ENCODE results near the gene TAF4.
A peak's percentile ranks its signal among the peaks of the same experiment; 100 is the strongest.

The TAF4 gene

GRCh38 chr20:62026564-62026856 is 39.2 kb downstream of the TAF4 start:
- H3K27ac ChIP-seq, result no peak overlapping the region
- TF ChIP-seq, protein P1, sequence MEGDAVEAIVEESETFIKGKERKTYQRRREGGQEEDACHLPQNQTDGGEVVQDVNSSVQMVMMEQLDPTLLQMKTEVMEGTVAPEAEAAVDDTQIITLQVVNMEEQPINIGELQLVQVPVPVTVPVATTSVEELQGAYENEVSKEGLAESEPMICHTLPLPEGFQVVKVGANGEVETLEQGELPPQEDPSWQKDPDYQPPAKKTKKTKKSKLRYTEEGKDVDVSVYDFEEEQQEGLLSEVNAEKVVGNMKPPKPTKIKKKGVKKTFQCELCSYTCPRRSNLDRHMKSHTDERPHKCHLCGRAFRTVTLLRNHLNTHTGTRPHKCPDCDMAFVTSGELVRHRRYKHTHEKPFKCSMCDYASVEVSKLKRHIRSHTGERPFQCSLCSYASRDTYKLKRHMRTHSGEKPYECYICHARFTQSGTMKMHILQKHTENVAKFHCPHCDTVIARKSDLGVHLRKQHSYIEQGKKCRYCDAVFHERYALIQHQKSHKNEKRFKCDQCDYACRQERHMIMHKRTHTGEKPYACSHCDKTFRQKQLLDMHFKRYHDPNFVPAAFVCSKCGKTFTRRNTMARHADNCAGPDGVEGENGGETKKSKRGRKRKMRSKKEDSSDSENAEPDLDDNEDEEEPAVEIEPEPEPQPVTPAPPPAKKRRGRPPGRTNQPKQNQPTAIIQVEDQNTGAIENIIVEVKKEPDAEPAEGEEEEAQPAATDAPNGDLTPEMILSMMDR (conservative IDR thresholded peaks at IDR 0.05), result no peak
- TF ChIP-seq ZFX (IDR thresholded peaks at IDR 0.05), result 0 out of 2 replicates have a peak, but pooled peaks have one; percentile 5

GRCh38 chr20:62025832-62026563 is 39.7 kb downstream of the TAF4 start:
- H3K27ac ChIP-seq, result no peak overlapping the region
- TF ChIP-seq, protein P1 (conservative IDR thresholded peaks at IDR 0.05), result no peak
- TF ChIP-seq ZFX (IDR thresholded peaks at IDR 0.05), result no peak

GRCh38 chr20:62025394-62025793 is 40.3 kb downstream of the TAF4 start:
- no peak overlapping the region for H3K27ac ChIP-seq
- no peak for TF ChIP-seq ZFX (IDR thresholded peaks at IDR 0.05)
- TF ChIP-seq, protein P1 (conservative IDR thresholded peaks at IDR 0.05), result no peak

GRCh38 chr20:62023935-62024334 is 41.7 kb downstream of the TAF4 start:
- TF ChIP-seq, protein P1 (conservative IDR thresholded peaks at IDR 0.05), result no peak
- no peak for TF ChIP-seq ZFX (IDR thresholded peaks at IDR 0.05)
- no peak overlapping the region for H3K27ac ChIP-seq

- TF ChIP-seq ZFX (IDR thresholded peaks at IDR 0.05), result no peak
- TF ChIP-seq, protein P1 (conservative IDR thresholded peaks at IDR 0.05), result no peak
- H3K27ac ChIP-seq, result no peak overlapping the region
Measured at GRCh38 chr20:62022575-62023139, 43.0 kb downstream of the TAF4 start.

GRCh38 chr20:62021793-62022385 is 43.8 kb downstream of the TAF4 start:
- TF ChIP-seq, protein P1 (conservative IDR thresholded peaks at IDR 0.05), result no peak
- TF ChIP-seq ZFX (IDR thresholded peaks at IDR 0.05), result no peak
- no peak overlapping the region for H3K27ac ChIP-seq

GRCh38 chr20:62020935-62021701 is 44.6 kb downstream of the TAF4 start:
- no peak for TF ChIP-seq ZFX (IDR thresholded peaks at IDR 0.05)
- TF ChIP-seq, protein P1 (conservative IDR thresholded peaks at IDR 0.05), result no peak
- no peak overlapping the region for H3K27ac ChIP-seq

Data from C4-2B (cell line).